ENCODE results near the gene SH3PXD2A. TPM values are rescaled to one million over a fixed set of nuclear protein-coding genes. Genes with fewer than 3 reads are reported as not detected.
A peak's percentile ranks its signal among the peaks of the same experiment; 100 is the strongest.

The SH3PXD2A gene
- total RNA-seq, 1 donor from 2014 or later: 35.2 TPM

GRCh38 chr10:103819493-103819892 lies 35.9 kb downstream of the SH3PXD2A start:
- ATAC-seq: no peak
- H3K9me3 ChIP-seq: no peaks in the 10 kb centered on the region
- TF ChIP-seq CTCF (IDR thresholded peaks at IDR 0.05): no peak
- intact Hi-C loops (cut with DNase I): no loop called here
- H3K27me3 ChIP-seq: no peaks in the 10 kb centered on the region
- peaks cover 31% of the 10 kb centered on the region for H3K4me1 ChIP-seq
- no peak overlapping the region for H3K27ac ChIP-seq
- DNase-seq: peak; percentile 41
- no peak overlapping the region for H3K4me3 ChIP-seq
- no peaks in the 10 kb centered on the region for H3K36me3 ChIP-seq

GRCh38 chr10:103818765-103819374 lies 36.5 kb downstream of the SH3PXD2A start:
- Histone ChIP-seq H3K4me1 (peaks cover 25% of the 10 kb centered on the region), H3K36me3 (no peaks in the 10 kb centered on the region), H3K9me3 (no peaks in the 10 kb centered on the region), H3K4me3 (no peak overlapping the region), H3K27ac (no peak overlapping the region), H3K27me3 (no peaks in the 10 kb centered on the region)
- no peak for TF ChIP-seq CTCF (IDR thresholded peaks at IDR 0.05)
- DNase-seq: peak; percentile 22
- no peak for ATAC-seq
- intact Hi-C loops (cut with DNase I): no loop called here

GRCh38 chr10:103818105-103818504 lies 37.3 kb downstream of the SH3PXD2A start:
- intact Hi-C loops (cut with DNase I): no loop called here
- peaks cover 19% of the 10 kb centered on the region for H3K4me1 ChIP-seq
- no peaks in the 10 kb centered on the region for H3K9me3 ChIP-seq
- H3K27me3 ChIP-seq: no peaks in the 10 kb centered on the region
- H3K27ac ChIP-seq: no peak overlapping the region
- no peaks in the 10 kb centered on the region for H3K36me3 ChIP-seq
- DNase-seq (peak; percentile 37), ATAC-seq (no peak)
- no peak for TF ChIP-seq CTCF (IDR thresholded peaks at IDR 0.05)
- no peak overlapping the region for H3K4me3 ChIP-seq

GRCh38 chr10:103816431-103816830 lies 38.9 kb downstream of the SH3PXD2A start:
- intact Hi-C loops (cut with DNase I): no loop called here
- DNase-seq (no peak), ATAC-seq (no peak)
- no peaks in the 10 kb centered on the region for H3K9me3 ChIP-seq
- no peak overlapping the region for H3K4me3 ChIP-seq
- H3K4me1 ChIP-seq: peaks cover 18% of the 10 kb centered on the region
- H3K27me3 ChIP-seq: no peaks in the 10 kb centered on the region
- no peak overlapping the region for H3K27ac ChIP-seq
- H3K36me3 ChIP-seq: no peaks in the 10 kb centered on the region
- TF ChIP-seq CTCF (IDR thresholded peaks at IDR 0.05): no peak

GRCh38 chr10:103814626-103815370 lies 40.6 kb downstream of the SH3PXD2A start:
- no peak for TF ChIP-seq CTCF (IDR thresholded peaks at IDR 0.05)
- ATAC-seq: no peak
- peak; percentile 6 for DNase-seq
- H3K36me3 ChIP-seq: no peaks in the 10 kb centered on the region
- intact Hi-C loops (cut with DNase I): no loop called here
- H3K27ac ChIP-seq: no peak overlapping the region
- H3K9me3 ChIP-seq: no peaks in the 10 kb centered on the region
- no peaks in the 10 kb centered on the region for H3K27me3 ChIP-seq
- no peak overlapping the region for H3K4me3 ChIP-seq
- peaks cover 10% of the 10 kb centered on the region for H3K4me1 ChIP-seq
